Mononuclear cell (primary cell): Measurements from ENCODE around the gene NHLRC4. TPM values are rescaled to one million over a fixed set of nuclear protein-coding genes. Genes with fewer than 3 reads are reported as not detected.

Experiments
- H3K27me3 ChIP-seq: 2 replicates; pipeline ENCODE4 v1.6.0; 2011; ENCODE audit warnings: low read length, control low read depth; ENCODE audit not compliant: insufficient read depth
- H3K4me1 ChIP-seq: 2 replicates; pipeline ENCODE4 v1.5.1; 2011; ENCODE audit warnings: mild to moderate bottlenecking, low read length, control low read depth; ENCODE audit not compliant: insufficient read depth
- H3K4me3 ChIP-seq: 2 replicates; pipeline ENCODE4 v1.5.1; 2011; ENCODE audit warnings: mild to moderate bottlenecking, low read length, moderate library complexity
- H3K9me3 ChIP-seq: 2 replicates; pipeline ENCODE4 v1.5.1; 2011; ENCODE audit warnings: low read depth, mild to moderate bottlenecking, control low read depth, low read length
- total RNA-seq: library from RNA; depleted of rRNA; stranded (reverse); fragments of >200 nt; gene quantifications from one replicate; pipeline ENCODE4 v1.2.3, GENCODE V29; 2012

Gene NHLRC4
- total RNA-seq, 1 donor = 1.2 TPM

DNA sequence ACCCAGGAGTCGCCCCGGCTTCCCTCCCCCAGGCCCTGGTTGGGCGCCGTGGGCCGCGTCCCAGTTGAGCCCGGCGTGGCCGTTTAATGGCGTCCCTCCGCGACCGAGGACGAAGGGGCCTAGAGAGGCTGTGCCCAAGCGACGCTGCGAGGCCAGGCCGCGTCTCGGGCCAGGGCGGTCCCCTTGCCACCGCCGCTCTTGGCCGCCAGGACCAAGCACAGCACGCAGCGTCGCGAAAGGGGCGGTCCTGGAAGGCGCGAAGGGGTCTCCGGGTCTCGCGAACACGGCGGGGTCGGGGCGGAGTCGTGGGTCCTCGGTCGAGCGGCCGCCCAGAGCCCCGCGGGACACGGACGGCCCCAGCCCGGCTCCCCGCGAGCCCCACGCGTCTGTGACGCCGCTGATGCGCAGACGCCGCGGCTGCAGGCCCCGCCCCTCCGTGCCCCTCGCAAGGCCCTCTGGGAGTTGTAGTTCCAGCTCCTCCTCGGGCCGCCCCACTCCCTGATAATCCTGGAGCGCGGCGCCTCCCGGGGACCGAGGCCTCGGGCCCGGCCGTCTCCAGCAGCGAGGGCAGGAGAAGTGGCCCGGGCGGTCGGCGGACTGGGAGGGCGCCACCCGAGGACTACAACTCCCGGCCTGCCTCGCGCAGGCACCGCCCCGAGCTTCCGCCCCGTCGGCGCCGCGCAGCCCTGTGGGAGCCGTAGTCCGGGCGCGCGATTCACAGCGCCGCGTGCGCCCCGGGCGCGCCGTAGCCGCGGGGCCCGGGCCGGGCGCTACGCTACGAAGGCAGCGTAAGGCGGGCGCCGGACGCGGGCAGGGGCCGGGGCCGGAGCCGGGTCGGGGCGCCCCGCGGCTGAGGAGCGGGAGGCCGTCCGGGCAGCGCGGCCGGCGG, 39.5 kb upstream of the NHLRC4 start, which contains the start of gene CAPN15:
TSS of gene CAPN15 (plus strand) at position 698 of the 889 bp plus-strand sequence. CDS start 19,127 bp downstream, outside the sequence.
- Histone ChIP-seq H3K4me1 (peaks cover 43% of the 10 kb centered on the region), H3K27me3 (no peaks in the 10 kb centered on the region), H3K4me3 (peak within 1 kb of the TSS; percentile 60), H3K9me3 (no peaks in the 10 kb centered on the region)

GRCh38 chr16:528111-529011, 38.4 kb upstream of the NHLRC4 start:
- H3K4me3 ChIP-seq = peak overlapping the region; percentile 57
- H3K27me3 ChIP-seq = no peaks in the 10 kb centered on the region
- no peaks in the 10 kb centered on the region for H3K9me3 ChIP-seq
- H3K4me1 ChIP-seq = peaks cover 43% of the 10 kb centered on the region

DNA sequence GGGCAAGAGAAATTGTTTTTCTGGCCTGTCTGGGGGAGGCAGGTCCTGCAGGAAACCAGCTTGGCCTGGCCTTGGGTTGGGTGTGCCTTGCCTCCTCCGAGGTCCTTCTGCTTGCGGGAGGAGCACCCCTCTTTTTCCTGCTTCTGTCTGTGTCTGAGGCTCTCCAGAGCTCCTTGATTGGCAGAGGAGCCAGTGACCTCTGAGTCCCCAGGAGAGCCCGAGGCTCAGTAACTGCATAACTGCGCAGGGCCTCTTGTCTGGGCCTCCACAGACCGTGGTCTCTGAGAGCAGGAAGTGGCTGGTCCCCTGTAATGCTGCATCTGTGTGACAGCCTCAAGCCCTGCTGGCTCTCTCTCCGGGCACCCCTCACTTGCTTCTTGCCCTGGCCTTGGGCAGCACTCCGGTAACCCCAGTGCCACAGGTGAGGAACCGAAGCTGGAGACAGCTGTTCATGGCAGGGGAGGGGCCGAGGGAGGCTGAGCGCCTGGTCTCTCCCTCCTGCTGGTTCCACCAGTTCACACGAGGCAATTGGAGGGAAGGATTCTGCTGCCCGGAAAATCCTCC, 37.7 kb upstream of the NHLRC4 start:
- H3K9me3 ChIP-seq = no peaks in the 10 kb centered on the region
- peaks cover 43% of the 10 kb centered on the region for H3K4me1 ChIP-seq

DNA sequence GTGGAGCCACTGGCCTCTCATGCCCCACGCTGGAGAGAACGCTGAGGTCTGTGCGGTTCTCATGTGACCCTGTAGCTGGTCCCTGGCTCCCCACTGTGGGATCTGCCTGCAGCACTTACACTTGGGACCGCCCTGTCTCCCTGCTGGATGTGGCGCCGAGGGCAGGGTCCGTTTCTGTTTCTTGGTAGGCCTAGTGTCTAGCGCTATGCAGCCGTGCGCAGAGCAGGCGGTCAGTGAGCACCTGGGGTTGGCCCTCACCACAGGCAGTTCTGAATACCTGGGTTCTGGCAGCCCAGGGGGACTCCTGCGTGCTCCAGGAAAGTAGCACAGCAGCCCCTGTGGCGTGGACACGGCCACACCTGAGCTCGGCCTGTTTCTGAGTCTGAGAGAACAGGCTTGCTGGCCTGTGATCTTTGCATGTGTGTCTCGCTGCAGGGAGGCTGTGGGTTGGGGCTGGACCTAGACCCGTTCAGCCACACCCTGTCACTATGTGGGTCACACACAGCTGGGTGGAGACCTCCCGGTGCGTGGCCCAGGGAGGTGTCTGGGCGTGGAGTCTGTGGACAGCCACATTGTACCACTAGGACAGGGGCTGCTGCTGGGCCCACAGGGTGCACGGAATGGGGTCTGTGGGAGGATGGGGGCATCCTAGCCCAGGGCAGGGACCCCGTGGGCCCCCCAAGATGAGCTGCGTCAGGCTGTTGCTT, 36.5 kb upstream of the NHLRC4 start:
- H3K9me3 ChIP-seq = no peaks in the 10 kb centered on the region
- no peaks in the 10 kb centered on the region for H3K27me3 ChIP-seq
- no peak overlapping the region for H3K4me3 ChIP-seq
- H3K4me1 ChIP-seq = peaks cover 48% of the 10 kb centered on the region

More for the DNA sequence above, 37.7 kb upstream of the NHLRC4 start:
- Histone ChIP-seq H3K27me3 (no peaks in the 10 kb centered on the region), H3K4me3 (peak overlapping the region; percentile 57)

DNA sequence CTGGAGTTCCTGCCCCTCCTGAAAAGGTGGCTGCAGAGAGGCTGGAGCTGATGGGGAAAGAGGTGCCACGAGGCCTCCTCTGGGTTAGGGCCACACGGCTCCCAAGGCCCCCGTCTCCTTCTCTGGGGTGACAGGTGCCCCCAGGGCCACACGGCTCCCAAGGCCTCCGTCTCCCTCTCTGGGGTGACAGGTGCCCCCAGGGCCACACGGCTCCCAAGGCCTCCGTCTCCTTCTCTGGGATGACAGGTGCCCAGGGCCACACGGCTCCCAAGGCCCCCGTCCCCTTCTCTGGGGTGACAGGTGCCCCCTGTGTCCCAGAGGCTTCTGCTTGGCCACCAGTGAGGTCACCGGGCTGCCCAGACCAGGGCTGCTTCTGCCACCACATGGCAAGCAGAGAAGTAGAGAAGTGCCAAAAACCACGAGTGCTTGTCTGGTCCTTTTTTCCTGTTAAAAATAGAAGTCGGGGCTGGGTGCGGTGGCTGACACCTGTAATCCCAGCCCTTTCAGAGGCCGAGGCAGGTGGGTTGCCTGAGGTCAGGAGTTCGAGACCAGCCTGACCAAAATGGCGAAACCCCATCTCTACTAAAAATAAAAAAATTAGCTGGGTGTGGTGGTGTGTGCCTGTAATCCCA, 35.2 kb upstream of the NHLRC4 start:
- Histone ChIP-seq H3K9me3 (no peaks in the 10 kb centered on the region), H3K4me1 (peaks cover 40% of the 10 kb centered on the region), H3K27me3 (no peaks in the 10 kb centered on the region), H3K4me3 (no peak overlapping the region)

- Histone ChIP-seq H3K9me3 (no peaks in the 10 kb centered on the region), H3K4me3 (no peak overlapping the region), H3K4me1 (peaks cover 33% of the 10 kb centered on the region), H3K27me3 (no peaks in the 10 kb centered on the region)
These were observed 33.2 kb upstream of the NHLRC4 start for GRCh38 chr16:533391-534123.

GRCh38 chr16:534135-534534, 32.7 kb upstream of the NHLRC4 start:
- H3K27me3 ChIP-seq = no peaks in the 10 kb centered on the region
- H3K4me1 ChIP-seq = peaks cover 27% of the 10 kb centered on the region
- no peaks in the 10 kb centered on the region for H3K9me3 ChIP-seq
- H3K4me3 ChIP-seq = no peak overlapping the region

GRCh38 chr16:534856-535445, 31.9 kb upstream of the NHLRC4 start:
- Histone ChIP-seq H3K27me3 (no peaks in the 10 kb centered on the region), H3K4me1 (peaks cover 19% of the 10 kb centered on the region), H3K4me3 (no peak overlapping the region), H3K9me3 (no peaks in the 10 kb centered on the region)

GRCh38 chr16:535446-536405, 31.1 kb upstream of the NHLRC4 start:
- no peaks in the 10 kb centered on the region for H3K9me3 ChIP-seq
- H3K4me3 ChIP-seq = no peak overlapping the region
- H3K27me3 ChIP-seq = no peaks in the 10 kb centered on the region
- H3K4me1 ChIP-seq = peaks cover 11% of the 10 kb centered on the region

- Histone ChIP-seq H3K9me3 (no peaks in the 10 kb centered on the region), H3K4me1 (peaks cover 10% of the 10 kb centered on the region), H3K27me3 (no peaks in the 10 kb centered on the region), H3K4me3 (no peak overlapping the region)
These were observed 30.1 kb upstream of the NHLRC4 start for GRCh38 chr16:536746-537145.

DNA sequence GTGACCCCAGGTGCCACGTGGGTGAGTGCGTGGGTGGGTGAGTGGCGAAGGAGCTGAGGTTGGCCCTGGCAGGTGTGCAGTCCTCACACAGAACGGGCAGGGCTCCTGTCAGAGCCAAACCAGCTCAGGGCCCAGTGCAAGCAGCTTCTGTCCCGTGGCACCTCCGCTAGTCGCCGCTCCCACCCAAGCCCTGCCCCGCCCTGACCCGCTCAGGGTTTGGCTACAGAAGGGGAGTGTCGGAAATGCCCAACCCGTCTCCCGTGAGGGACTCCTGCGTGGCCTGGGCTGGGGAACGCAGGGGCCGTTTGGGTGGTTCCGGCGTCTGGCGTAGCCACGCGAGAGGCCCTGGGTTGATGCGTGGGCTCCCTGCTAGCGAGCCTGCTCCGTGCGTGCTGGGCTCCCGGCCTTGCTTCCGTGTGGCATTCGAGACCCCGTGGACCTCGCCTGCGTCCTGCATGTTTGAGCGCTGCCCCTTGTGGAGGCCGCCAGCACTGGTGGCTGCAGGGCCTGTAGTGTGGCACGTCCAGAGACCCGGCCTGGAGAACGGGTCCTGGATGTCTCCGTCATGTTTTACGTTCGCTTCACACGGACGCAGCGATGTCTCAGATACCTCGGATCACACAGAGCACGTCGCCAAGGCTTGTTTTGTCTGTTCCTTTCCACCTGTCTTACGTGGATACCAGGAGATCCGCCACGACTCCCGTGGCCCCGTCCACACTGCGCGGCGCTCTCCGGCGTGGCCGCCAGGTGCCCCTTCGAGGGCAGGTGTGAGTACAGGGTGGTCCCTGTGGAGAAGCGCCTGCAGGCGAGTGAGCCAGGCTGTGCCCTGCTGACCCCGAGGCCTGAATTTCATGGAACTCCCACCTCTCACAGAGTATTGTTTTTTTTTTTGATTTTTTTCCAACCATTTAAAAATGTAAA, 29.1 kb upstream of the NHLRC4 start:
- H3K4me1 ChIP-seq = peaks cover 10% of the 10 kb centered on the region
- no peak overlapping the region for H3K4me3 ChIP-seq
- H3K9me3 ChIP-seq = no peaks in the 10 kb centered on the region
- no peaks in the 10 kb centered on the region for H3K27me3 ChIP-seq
